Colonic mucosa (tissue), 4 donors: Measurements from ENCODE around the gene ATP13A2. TPM values are rescaled to one million over a fixed set of nuclear protein-coding genes. Genes with fewer than 3 reads are reported as not detected.

Experiments used
- DNase-seq: peaks from one replicate; pipeline ENCODE4 v3.0.0-alpha.2; 2020
- H3K27ac ChIP-seq: fragments of 200-600 bp; one replicate; pipeline ENCODE4 v1.8.0; 2021
- H3K27me3 ChIP-seq: fragments of 200-600 bp; one replicate; pipeline ENCODE4 v1.8.0; 2021
- H3K36me3 ChIP-seq: fragments of 200-600 bp; one replicate; pipeline ENCODE4 v1.8.0; 2021
- H3K4me1 ChIP-seq: fragments of 200-600 bp; one replicate; pipeline ENCODE4 v1.8.0; 2021; ENCODE audit warnings: mild to moderate bottlenecking
- H3K4me3 ChIP-seq: fragments of 200-600 bp; one replicate; pipeline ENCODE4 v1.8.0; 2021
- H3K9ac ChIP-seq, 2 donors: one replicate each; pipeline ENCODE4 v1.7.0; 2013; ENCODE audit warnings: control low read depth in 2 of 2, low read depth in 2 of 2, low read length in 2 of 2
- H3K9me3 ChIP-seq: fragments of 200-600 bp; one replicate; pipeline ENCODE4 v1.8.0; 2021
- intact Hi-C: fragments of 100-400 bp; cut with DNase I; formaldehyde crosslinking; loops from one replicate; pipeline ENCODE4 v1.14.1; 2022
- total RNA-seq, 2 donors: library from RNA; stranded (reverse); fragmentation: NEBNext Ultra II Directional in 1 of 2; extraction: Animal tissue kit (Norgen Biotek cat#: 25700) in 1 of 2; gene quantifications; one replicate each; pipeline ENCODE4 v1.2.1, GENCODE V29; 2021
- TF ChIP-seq, protein P1 (sequence below): fragments of 200-600 bp; IDR thresholded peaks from one replicate; pipeline ENCODE4 v1.8.0; 2022; ENCODE audit warnings: antibody characterized with exemption, mild to moderate bottlenecking
- donor health status: healthy.
- donor health status: DM: no; HTN: no; CAD: no.
- donor health status: DM: no; HTN: no; CAD: no.

Gene ATP13A2
- total RNA-seq, 2 donors from 2014 or later = 55.3 to 111 TPM

DNA sequence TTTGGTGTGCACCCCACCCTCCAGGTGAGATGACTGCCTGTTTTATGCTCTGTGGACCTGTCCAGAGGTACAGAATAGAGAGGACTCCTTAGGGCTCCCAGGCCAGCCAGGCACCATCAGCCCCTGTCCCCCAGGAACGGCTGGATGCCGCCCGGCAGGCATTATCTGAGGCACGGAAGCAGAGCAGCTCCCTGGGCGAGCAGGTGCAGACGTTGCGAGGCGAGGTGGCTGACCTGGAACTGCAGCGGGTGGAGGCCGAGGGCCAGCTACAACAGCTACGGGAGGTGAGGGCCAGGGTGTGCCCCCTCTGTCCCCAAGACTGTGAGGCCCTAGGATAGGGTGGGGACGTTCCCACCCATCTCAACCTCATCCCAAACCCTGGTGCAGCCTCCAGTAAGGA is 42.1 kb downstream of the ATP13A2 start:
- Histone ChIP-seq H3K36me3 (no peaks in the 10 kb centered on the region), H3K27me3 (no peaks in the 10 kb centered on the region), H3K9ac (no peak overlapping the region), H3K27ac (no peak overlapping the region), H3K9me3 (no peaks in the 10 kb centered on the region), H3K4me3 (no peak overlapping the region), H3K4me1 (no peaks in the 10 kb centered on the region)
- TF ChIP-seq, protein P1, sequence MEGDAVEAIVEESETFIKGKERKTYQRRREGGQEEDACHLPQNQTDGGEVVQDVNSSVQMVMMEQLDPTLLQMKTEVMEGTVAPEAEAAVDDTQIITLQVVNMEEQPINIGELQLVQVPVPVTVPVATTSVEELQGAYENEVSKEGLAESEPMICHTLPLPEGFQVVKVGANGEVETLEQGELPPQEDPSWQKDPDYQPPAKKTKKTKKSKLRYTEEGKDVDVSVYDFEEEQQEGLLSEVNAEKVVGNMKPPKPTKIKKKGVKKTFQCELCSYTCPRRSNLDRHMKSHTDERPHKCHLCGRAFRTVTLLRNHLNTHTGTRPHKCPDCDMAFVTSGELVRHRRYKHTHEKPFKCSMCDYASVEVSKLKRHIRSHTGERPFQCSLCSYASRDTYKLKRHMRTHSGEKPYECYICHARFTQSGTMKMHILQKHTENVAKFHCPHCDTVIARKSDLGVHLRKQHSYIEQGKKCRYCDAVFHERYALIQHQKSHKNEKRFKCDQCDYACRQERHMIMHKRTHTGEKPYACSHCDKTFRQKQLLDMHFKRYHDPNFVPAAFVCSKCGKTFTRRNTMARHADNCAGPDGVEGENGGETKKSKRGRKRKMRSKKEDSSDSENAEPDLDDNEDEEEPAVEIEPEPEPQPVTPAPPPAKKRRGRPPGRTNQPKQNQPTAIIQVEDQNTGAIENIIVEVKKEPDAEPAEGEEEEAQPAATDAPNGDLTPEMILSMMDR = no peak
- no peak for DNase-seq
- intact Hi-C loops = no loop called here

DNA sequence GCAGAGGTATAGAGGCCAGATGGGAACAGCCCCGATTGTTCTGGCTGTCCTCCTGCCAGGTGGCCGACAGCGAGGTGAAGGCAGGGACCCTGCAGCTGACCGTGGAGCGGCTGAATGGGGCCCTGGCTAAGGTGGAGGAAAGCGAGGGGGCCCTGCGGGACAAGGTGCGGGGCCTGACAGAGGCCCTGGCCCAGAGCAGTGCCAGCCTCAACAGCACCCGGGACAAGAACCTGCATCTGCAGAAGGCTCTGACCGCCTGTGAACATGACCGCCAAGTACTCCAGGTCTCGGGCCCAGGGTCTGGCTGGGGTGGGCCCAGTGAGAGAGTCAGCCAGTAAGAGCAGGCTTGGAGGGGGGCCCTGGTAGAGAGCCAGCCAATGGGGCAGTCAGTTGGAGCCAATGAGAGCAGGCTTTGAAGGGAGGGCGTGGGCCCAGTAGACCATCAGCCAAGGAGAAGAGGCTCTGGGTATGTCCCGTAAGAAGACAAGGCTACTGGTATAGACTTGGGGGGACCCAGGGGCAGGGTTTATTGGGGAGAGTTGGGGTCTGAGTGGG is 42.6 kb downstream of the ATP13A2 start:
- H3K4me1 ChIP-seq = no peaks in the 10 kb centered on the region
- H3K27ac ChIP-seq = no peak overlapping the region
- no peak overlapping the region for H3K9ac ChIP-seq
- TF ChIP-seq, protein P1 = no peak
- no peaks in the 10 kb centered on the region for H3K9me3 ChIP-seq
- no peaks in the 10 kb centered on the region for H3K36me3 ChIP-seq
- H3K27me3 ChIP-seq = no peaks in the 10 kb centered on the region
- no peak for DNase-seq
- intact Hi-C loops = no loop called here
- no peak overlapping the region for H3K4me3 ChIP-seq

DNA sequence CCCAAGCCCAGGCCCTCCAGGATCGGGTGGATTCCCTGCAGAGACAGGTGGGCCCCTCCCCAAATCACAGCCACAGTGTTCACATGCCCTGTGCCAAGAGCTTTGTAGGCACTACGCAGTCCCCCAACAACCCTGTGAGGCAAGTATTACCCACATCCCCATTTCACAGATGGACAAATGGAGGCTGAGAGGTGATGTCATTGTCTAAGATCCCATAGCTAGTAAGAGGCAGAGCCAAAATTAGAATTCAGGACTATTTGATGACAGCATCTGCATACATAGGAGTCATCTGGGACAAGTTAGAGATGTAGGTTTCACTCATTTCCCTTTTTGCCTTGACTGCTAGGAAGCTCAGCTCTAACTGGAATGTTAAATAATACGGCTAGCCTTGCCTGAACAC is 43.4 kb downstream of the ATP13A2 start:
- DNase-seq = no peak
- no peak overlapping the region for H3K27ac ChIP-seq
- TF ChIP-seq, protein P1 = no peak
- H3K4me3 ChIP-seq = no peak overlapping the region
- H3K4me1 ChIP-seq = no peaks in the 10 kb centered on the region
- no peaks in the 10 kb centered on the region for H3K27me3 ChIP-seq
- no peak overlapping the region for H3K9ac ChIP-seq
- H3K9me3 ChIP-seq = no peaks in the 10 kb centered on the region
- no peaks in the 10 kb centered on the region for H3K36me3 ChIP-seq
- intact Hi-C loops = no loop called here

GRCh38 chr1:16967962-16968361 is 43.8 kb downstream of the ATP13A2 start:
- Histone ChIP-seq H3K27ac (no peak overlapping the region), H3K36me3 (no peaks in the 10 kb centered on the region), H3K4me3 (no peak overlapping the region), H3K27me3 (no peaks in the 10 kb centered on the region), H3K9me3 (no peaks in the 10 kb centered on the region), H3K4me1 (no peaks in the 10 kb centered on the region), H3K9ac (no peak overlapping the region)
- intact Hi-C loops = no loop called here
- no peak for DNase-seq
- TF ChIP-seq, protein P1 = no peak

- no peaks in the 10 kb centered on the region for H3K36me3 ChIP-seq
- TF ChIP-seq, protein P1 = no peak
- no peak overlapping the region for H3K9ac ChIP-seq
- H3K27ac ChIP-seq = no peak overlapping the region
- H3K27me3 ChIP-seq = no peaks in the 10 kb centered on the region
- no peaks in the 10 kb centered on the region for H3K4me1 ChIP-seq
- no peak overlapping the region for H3K4me3 ChIP-seq
- intact Hi-C loops = no loop called here
- DNase-seq = no peak
- no peaks in the 10 kb centered on the region for H3K9me3 ChIP-seq
These were observed 44.6 kb downstream of the ATP13A2 start for GRCh38 chr1:16967095-16967575.
